H1 (cell line): ENCODE measurements around the gene ISM1. TPM values are rescaled to one million over a fixed set of nuclear protein-coding genes. Genes with fewer than 3 reads are reported as not detected.

Experiments used
- RFX5 ChIP-seq: IDR thresholded peaks from 2 replicates; pipeline ENCODE4 v1.6.1; 2011; ENCODE audit warnings: low read depth, low read length, improper control_type of control experiment, borderline replicate concordance
- polyA plus RNA-seq, 7 experiments: library from polyadenylated mRNA; depleted of rRNA in 3 of 7; stranded (reverse) in 5 of 7; unstranded in 2 of 7; fragments of >200 nt in 5 of 7; fragments of 200-250 nt in 2 of 7; gene quantifications; 1 replicate in 5 of 7; 2 replicates in 1 of 7; 4 replicates in 1 of 7; pipeline versions ENCODE4 v1.2.1 to v1.2.3, GENCODE V29; 2011 to 2013; ENCODE audit warnings: missing spikeins in 2 of 7, mixed read lengths in 2 of 7
- total RNA-seq: library from RNA; stranded (reverse); fragmentation: NEBNext Ultra II Directional; extraction: Animal tissue kit (Norgen Biotek cat#: 25700); gene quantifications from 2 replicates; pipeline ENCODE4 v1.2.1, GENCODE V29; 2021

The ISM1 gene
- total and polyA plus RNA-seq, 2 of the 8 experiments (the other 6 are each of a cell fraction or from before 2014, with no cell fraction given): 0.62 to 0.97 TPM

DNA sequence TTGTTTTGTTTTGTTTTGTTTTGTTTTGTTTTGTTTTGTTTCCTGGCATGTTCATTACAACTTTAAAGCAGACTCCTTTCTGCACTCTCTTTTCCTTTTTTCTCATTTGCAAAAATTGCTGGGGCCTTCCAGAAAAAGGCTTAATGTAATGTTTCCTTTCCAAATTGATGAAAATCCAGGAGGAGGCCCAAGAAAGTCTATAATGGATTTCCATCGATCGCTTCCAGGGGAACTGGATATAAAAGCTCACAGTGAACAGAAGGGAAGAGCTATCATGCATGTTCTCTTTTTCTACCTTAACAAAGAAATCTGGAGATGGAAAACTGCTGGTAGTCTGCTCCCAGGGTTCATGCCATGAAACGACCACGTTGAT, 28.7 kb downstream of the ISM1 start (continued):
- TF ChIP-seq RFX5: no peak
